NCI-H2227 (cell line): ENCODE measurements around the gene NRIP1.

Experiments used
- DNase-seq: peaks from one replicate; lab custom pipeline; 2025; ENCODE audit not compliant: unreplicated experiment; lab: John Stamatoyannopoulos, UW

The NRIP1 gene

DNA sequence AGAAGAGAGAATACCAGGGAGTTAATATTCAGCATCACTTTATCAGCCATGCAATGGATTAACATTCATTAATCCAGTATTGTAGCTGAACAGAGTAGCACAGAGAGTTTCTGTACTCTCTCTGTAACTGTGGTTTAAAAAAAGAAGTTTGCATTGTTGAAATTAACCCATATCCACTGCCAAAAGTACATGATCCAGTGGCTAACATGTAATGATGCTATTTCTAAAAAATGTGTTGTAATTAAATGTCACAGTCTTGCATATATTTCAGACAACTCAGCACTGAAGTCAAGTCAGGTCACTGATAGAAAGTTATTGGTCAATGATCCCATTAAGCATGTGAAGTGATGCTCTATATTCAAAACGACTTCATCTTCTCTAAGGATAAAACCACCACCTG lies 141.3 kb downstream of the NRIP1 start:
- no peak for DNase-seq

GRCh38 chr21:14922980-14923379 lies 141.8 kb downstream of the NRIP1 start:
- no peak for DNase-seq

- DNase-seq: no peak
Observed at GRCh38 chr21:14918527-14918926, 146.3 kb downstream of the NRIP1 start.

DNA sequence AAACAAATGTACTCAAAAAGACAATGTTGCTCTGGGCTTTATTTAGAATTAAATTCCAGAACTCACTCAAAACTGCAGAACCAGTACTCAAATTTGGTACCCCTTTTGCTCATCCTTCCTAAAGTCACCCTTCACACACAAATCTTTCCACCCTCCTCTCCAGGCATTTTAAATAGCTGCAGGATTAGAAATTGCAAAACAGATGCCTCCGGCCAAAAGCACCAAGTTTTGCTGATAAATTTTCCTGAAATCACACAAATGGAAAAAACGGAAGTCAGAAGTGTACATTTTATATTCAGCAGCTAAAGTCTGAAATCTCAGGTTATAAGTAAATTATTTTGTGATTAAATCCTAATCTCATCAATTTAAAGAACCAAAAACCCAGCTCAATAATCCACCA lies 147.0 kb downstream of the NRIP1 start:
- DNase-seq: no peak

DNA sequence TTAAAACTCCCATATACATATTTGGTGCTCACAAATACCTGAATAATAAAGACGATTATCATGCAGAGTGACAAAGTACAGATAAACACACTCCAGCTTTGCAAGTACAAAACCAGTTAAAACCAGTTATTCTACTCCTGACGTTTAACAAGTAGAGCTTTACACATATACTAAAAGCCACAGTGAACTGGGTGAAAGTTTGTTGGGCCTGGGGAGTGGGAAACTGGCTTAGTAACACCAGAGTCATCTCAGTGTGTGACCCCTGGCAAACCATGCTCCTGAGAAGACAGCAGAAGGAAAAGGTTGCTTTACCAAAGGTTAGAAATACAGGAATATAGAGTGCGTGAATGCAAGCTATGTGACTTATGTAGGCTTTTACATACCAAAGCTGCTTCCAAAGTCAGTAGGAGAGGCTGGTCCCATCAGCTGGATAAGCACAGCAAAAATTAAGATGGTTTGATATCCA lies 148.1 kb downstream of the NRIP1 start:
- DNase-seq: no peak

DNA sequence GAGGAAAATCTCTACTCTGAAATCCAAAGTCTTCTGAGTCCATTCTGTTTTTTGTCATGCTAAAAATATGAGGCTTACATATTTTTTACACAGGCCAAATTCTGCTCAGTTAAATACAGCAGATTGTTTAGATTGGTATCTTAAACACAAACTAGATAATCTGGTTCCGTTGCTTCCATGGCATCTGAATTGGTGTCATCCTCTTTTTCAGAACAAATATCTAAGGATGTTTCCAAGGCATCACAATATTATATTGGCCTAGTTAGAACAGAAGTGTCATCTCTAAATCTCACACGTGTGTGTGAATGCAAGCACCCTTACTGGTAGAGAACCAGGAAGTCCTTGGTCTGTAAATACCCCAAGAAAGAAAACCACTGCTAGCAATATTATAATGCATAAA lies 151.2 kb downstream of the NRIP1 start:
- no peak for DNase-seq

GRCh38 chr21:14911351-14911750 lies 153.4 kb downstream of the NRIP1 start:
- no peak for DNase-seq
